Fibroblast of skin of scalp (primary cell): ENCODE data around the gene IQSEC3.
"Not testable (repeated sequence)": the region's sequence is repeated elsewhere in the genome, so short reads cannot be mapped to it uniquely, and the experiment has no call there.

Experiments
- DNase-seq: peaks from one replicate; pipeline ENCODE4 v3.0.0-alpha.2; 2013

The IQSEC3 gene

DNA sequence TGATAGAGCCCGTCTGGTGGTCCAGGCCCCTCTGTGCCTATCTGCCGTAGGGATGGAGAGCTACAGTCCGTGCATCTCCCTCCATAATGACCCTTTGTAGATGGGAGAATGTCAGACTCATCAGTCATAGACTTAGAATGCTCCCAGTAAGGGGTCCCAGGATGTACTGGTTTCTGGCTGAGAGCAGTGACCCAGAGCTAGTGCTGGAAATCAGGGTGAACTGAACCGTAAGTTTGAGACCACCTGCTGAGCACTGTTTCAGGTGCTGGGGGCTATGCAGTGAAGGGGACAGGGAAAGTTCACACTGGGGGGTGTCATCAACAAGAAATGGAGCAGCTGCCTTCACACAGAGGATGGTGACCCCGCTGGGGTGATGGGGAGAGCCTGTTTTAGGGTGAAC lies 113.3 kb downstream of the IQSEC3 start:
- no peak for DNase-seq

GRCh38 chr12:180445-180844 lies 113.9 kb downstream of the IQSEC3 start:
- no peak for DNase-seq

GRCh38 chr12:181921-182320 lies 115.4 kb downstream of the IQSEC3 start:
- DNase-seq, result no peak

GRCh38 chr12:182381-182892 lies 115.9 kb downstream of the IQSEC3 start:
- DNase-seq, result peak; percentile 75

- DNase-seq, result no peak
Observed at GRCh38 chr12:184811-185575, 118.4 kb downstream of the IQSEC3 start.

GRCh38 chr12:185576-185955 lies 119.0 kb downstream of the IQSEC3 start:
- DNase-seq, result no peak

GRCh38 chr12:186006-186625 lies 119.5 kb downstream of the IQSEC3 start:
- no peak for DNase-seq

DNA sequence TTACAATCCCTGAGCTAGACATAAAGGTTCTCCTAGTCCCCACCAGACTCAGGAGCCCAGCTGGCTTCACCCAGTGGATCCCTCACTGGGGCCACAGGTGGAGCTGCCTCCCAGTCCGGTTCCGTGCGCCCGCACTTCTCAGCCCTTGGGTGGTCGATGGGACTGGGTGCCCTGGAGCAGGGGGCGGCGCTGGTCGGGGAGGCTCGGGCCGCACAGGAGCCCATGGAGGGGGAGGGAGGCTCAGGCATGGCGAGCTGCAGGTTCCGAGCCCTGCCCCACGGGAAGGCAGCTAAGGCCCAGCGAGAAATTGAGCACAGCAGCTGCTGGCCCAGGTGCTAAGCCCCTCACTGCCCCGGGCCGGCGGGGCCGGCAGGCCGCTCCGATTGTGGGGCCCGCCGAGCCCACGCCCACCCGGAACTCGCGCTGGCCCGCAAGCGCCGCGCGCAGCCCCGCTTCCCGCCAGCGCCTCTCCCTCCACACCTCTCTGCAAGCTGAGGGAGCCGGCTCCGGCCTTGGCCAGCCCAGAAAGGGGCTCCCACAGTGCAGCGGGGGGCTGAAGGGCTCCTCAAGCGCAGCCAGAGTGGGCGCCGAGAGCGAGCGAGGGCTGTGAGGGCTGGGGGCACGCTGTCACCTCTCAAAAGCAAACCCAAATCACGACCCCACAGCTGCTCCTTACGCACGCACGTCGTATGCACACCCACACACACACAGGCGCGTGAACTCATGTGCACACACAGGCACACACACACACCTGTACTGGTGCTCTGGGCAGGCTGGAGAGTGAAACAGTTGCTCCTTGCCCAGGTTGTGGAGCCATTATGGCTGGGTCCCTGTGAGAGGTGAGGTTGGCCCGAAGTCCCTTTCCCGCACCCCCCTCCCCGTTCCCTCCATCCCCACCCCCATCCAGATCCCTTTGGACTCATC lies 121.7 kb downstream of the IQSEC3 start:
- DNase-seq, result not testable (repeated sequence)

GRCh38 chr12:188910-189621 lies 122.5 kb downstream of the IQSEC3 start:
- peak; percentile 59 for DNase-seq

DNA sequence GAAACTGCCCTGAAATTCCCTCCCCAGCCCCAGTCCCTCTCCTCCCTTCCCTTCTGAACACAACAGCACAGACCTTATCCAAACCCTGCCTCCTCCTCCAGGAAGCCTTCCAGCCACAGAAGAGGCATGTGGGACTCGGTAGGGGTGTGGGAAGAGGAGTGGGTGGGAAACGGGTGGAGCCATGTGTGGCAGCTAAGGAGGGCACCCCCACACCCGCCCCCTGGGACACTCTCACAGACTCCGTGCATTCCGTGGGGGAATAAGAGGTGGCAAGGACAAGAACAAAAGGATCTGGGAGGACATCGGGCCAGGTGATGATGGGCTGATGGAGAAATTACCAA lies 123.0 kb downstream of the IQSEC3 start:
- no peak for DNase-seq

GRCh38 chr12:190881-191280 lies 124.3 kb downstream of the IQSEC3 start:
- DNase-seq, result no peak

- no peak for DNase-seq
Observed at GRCh38 chr12:191541-191940, 125.0 kb downstream of the IQSEC3 start.

- no peak for DNase-seq
Observed at GRCh38 chr12:193261-193660, 126.7 kb downstream of the IQSEC3 start.

DNA sequence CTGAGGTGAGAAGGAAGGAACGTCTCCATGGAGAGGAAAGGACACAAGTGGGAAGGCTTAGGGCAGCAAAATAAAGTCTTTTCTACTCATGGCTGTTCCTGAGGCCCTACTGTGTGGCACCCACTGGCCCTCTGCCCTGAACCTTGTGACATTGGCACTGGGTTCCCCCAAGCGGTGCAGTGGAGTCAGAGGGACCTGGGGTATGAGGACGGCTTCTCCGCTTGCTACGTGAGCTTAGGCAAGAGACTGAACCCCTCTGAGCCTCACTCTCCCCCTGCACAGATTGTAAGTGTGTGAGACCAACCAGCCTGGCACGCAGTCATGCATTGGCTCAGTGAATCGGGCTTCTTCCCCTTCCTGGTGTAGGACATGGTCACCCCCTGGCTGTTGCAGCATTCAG lies 127.7 kb downstream of the IQSEC3 start:
- DNase-seq, result no peak

DNA sequence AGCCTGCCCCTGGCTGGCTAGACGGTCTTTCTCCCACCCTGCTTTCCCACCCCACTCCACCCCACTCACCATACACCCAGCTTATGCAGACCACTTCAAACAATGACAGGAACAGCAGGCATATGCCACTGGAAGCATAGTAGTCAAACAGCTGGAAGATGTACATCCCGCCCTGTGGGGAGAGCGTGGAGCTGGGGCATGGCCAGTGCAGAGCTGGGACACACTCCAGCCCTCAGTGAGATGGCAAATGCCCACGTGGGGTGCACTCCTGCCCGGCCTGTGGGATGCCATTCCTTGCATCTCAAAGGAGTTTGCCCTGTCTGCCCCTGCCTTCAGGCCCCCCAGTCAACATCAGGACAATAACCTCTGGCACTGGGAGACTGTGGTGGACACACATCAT lies 128.6 kb downstream of the IQSEC3 start:
- no peak for DNase-seq

DNA sequence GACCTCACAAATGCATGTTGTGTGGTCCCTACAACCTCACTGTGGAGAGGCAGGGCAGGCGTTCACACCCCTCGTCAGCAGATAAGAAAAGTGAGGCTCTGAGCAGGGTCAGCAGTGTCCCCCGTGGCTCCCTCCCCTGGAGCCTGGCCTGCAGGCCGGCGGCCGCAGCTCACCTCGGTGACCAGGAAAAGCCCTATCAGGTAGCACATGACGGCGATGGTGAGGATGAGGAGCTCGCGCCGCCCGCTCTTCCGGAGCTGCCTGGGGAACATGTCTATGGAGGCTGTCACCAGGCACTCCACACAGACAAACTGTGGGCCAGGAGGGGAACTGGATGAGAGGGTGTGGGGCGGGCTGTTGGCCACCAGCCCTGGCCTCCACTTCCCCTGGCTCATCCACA lies 129.4 kb downstream of the IQSEC3 start:
- DNase-seq, result no peak

- DNase-seq, result no peak
Observed at GRCh38 chr12:196436-196835, 129.9 kb downstream of the IQSEC3 start.

GRCh38 chr12:197347-197746 lies 130.8 kb downstream of the IQSEC3 start:
- no peak for DNase-seq

DNA sequence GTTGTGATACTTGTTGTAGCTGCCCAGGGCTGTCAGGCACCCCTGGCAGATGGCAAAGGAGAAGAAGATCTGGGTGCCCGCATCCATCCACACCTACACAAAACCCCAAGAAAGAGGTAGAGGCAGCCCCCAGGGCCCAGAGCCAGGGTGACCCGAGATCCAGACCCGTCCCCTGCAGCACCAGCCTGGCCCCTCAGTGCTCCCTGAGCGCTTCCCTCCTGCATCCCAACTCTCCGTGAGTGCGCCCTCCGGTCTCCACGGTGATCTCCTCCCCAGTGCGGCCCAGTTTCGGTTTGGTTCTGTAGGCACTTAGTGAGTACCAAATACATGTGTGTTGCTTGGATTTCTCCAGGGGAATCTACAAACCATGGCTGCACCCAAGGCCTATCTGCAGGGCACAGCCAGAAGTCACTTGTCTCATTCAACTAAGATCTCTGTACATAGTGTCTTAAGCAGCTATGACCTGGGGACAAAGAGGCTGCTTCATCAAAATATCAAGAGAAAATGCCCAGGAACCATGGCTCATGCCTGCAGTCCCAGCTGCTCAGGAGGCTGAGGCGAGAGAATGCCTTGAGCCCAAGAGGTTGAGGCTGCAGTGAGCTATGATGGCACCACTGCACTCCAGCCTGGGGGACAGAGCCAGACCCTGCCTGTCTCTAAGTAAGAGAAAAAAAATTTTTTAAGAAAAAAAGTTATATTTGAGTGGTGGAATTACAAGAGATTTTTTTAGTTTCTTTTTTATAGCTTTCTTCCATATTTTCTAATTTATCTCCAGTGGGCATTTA lies 131.5 kb downstream of the IQSEC3 start:
- no peak for DNase-seq

- no peak for DNase-seq
Observed at GRCh38 chr12:198705-199104, 132.1 kb downstream of the IQSEC3 start.

- DNase-seq, result no peak
Observed at GRCh38 chr12:201361-201760, 134.8 kb downstream of the IQSEC3 start.
